B cell (primary cell): ENCODE measurements around the gene ZP1. TPM values are rescaled to one million over a fixed set of nuclear protein-coding genes. Genes with fewer than 3 reads are reported as not detected.

Source experiments
- ATAC-seq: fragments of 200-7000 bp; cut with Tn5 transposase; one replicate; pipeline ENCODE4 v1.10.0; 2021; ENCODE audit warnings: low read depth, mild to moderate bottlenecking, moderate number of reproducible peaks, moderate library complexity
- CTCF ChIA-PET: fragments of 350-600 bp; sonication (Branson Sonifier 250); formaldehyde crosslinking; loops from one replicate; lab custom pipeline; 2021; ENCODE audit warnings: antibody characterized with exemption, inconsistent platforms; lab: Charles Lee
- POLR2A ChIA-PET: fragments of 350-600 bp; sonication (Branson Sonifier 250); formaldehyde crosslinking; loops from one replicate; lab custom pipeline; 2021; ENCODE audit warnings: antibody characterized with exemption; lab: Charles Lee
- DNase-seq: peaks from one replicate; pipeline ENCODE4 v3.0.0; 2013
- H2AFZ ChIP-seq: 2 replicates; pipeline ENCODE4 v1.6.1; 2012; ENCODE audit warnings: mild to moderate bottlenecking, low read depth, low read length; ENCODE audit not compliant: insufficient read depth, poor library complexity, severe bottlenecking
- H3K27ac ChIP-seq, 2 donors: 1 replicate in 1 of 2; 2 replicates in 1 of 2; pipeline ENCODE4 v1.5.1; 2012 to 2013; ENCODE audit warnings: low read length in 2 of 2, mild to moderate bottlenecking in 2 of 2, moderate library complexity in 1 of 2
- H3K27me3 ChIP-seq, 4 experiments: fragments of 200-600 bp in 1 of 4; sonication (generic) in 1 of 4; replicated peaks in 1 of 4; 1 replicate in 2 of 4; 2 replicates in 2 of 4; pipeline versions ENCODE4 v1.6.1 to v1.7.0; 2013 to 2016; ENCODE audit warnings: low read length in 3 of 4, mild to moderate bottlenecking in 2 of 4, mixed read lengths in 1 of 4, moderate library complexity in 1 of 4; ENCODE audit not compliant: insufficient read depth in 4 of 4, control insufficient read depth in 3 of 4; ENCODE audit errors: control extremely low read depth in 1 of 4
- H3K36me3 ChIP-seq, 2 experiments: replicated peaks in 1 of 2; 1 replicate in 1 of 2; 2 replicates in 1 of 2; pipeline versions ENCODE4 v1.6.1 to v1.7.1; 2013; ENCODE audit warnings: low read length in 1 of 2; ENCODE audit not compliant: insufficient read depth in 2 of 2, control insufficient read depth in 1 of 2; ENCODE audit errors: control extremely low read depth in 1 of 2, extremely low read depth in 1 of 2
- H3K4me1 ChIP-seq, 2 donors: fragments of 200-600 bp in 1 of 2; sonication (generic) in 1 of 2; 1 replicate in 1 of 2; 2 replicates in 1 of 2; pipeline versions ENCODE4 v1.5.1 to v1.6.1; 2013 to 2017; ENCODE audit warnings: low read length in 2 of 2; ENCODE audit not compliant: control insufficient read depth in 2 of 2, insufficient read depth in 2 of 2
- H3K4me2 ChIP-seq: replicated peaks from 2 replicates; pipeline ENCODE3; 2012; ENCODE audit warnings: mild to moderate bottlenecking, low read depth, low read length; ENCODE audit not compliant: poor library complexity, severe bottlenecking
- H3K4me3 ChIP-seq, 5 experiments: fragments of 200-600 bp in 1 of 5; sonication (generic) in 1 of 5; 1 replicate in 3 of 5; 2 replicates in 2 of 5; pipeline versions ENCODE4 v1.5.1 to v1.7.0; 2011 to 2016; ENCODE audit warnings: low read length in 4 of 5, mild to moderate bottlenecking in 4 of 5, low read depth in 2 of 5, control low read depth in 1 of 5, moderate library complexity in 1 of 5; ENCODE audit not compliant: insufficient read depth in 1 of 5; ENCODE audit errors: control extremely low read depth in 1 of 5, extremely low read depth in 1 of 5
- H3K79me2 ChIP-seq: fragments of 200-600 bp; sonication (generic); one replicate; pipeline ENCODE4 v1.6.0; 2016; ENCODE audit warnings: low read length; ENCODE audit not compliant: control insufficient read depth, insufficient read depth
- H3K9ac ChIP-seq: fragments of 200-600 bp; sonication (generic); 2 replicates; pipeline ENCODE4 v1.6.1; 2017; ENCODE audit warnings: mild to moderate bottlenecking, low read length, moderate library complexity
- H3K9me3 ChIP-seq, 3 donors: one replicate each; pipeline versions ENCODE4 v1.6.1 to v1.7.1; 2013; ENCODE audit warnings: low read length in 2 of 3; ENCODE audit not compliant: control insufficient read depth in 2 of 3, insufficient read depth in 1 of 3; ENCODE audit errors: control extremely low read depth in 1 of 3
- H4K20me1 ChIP-seq: 2 replicates; pipeline ENCODE4 v1.6.0; 2012; ENCODE audit warnings: mild to moderate bottlenecking, low read length; ENCODE audit not compliant: insufficient read depth, control insufficient read depth, poor library complexity, severe bottlenecking
- H3K27ac Mint-ChIP-seq: one replicate; pipeline ENCODE4 v1.8.0; 2021; ENCODE audit warnings: mixed read lengths
- H3K27me3 Mint-ChIP-seq: one replicate; pipeline ENCODE4 v1.8.0; 2021; ENCODE audit warnings: mixed read lengths
- H3K4me1 Mint-ChIP-seq: one replicate; pipeline ENCODE4 v1.8.0; 2021; ENCODE audit warnings: mixed read lengths
- H3K4me3 Mint-ChIP-seq: one replicate; pipeline ENCODE4 v1.8.0; 2021; ENCODE audit warnings: mixed read lengths
- H3K9me3 Mint-ChIP-seq: one replicate; pipeline ENCODE4 v1.8.0; 2022; ENCODE audit warnings: mixed read lengths; ENCODE audit not compliant: insufficient read depth
- CTCF ChIP-seq: fragments of 200-600 bp; IDR thresholded peaks from one replicate; pipeline ENCODE4 v1.8.0; 2022; ENCODE audit warnings: antibody characterized with exemption, mild to moderate bottlenecking
- EZH2 ChIP-seq: IDR thresholded peaks from 2 replicates; pipeline ENCODE4 v1.6.1; 2012; ENCODE audit warnings: borderline replicate concordance, low read depth, mild to moderate bottlenecking, moderate library complexity, low read length; ENCODE audit not compliant: insufficient read depth, poor library complexity, severe bottlenecking
- WGBS: methylation state at CpG from one replicate; pipeline ENCODE4 v1.1.5; 2013; ENCODE audit warnings: missing lambda C conversion rate; ENCODE audit not compliant: insufficient coverage; 5-methylcytosine and 5-hydroxymethylcytosine counted together
- intact Hi-C: fragments of 100-400 bp; cut with micrococcal nuclease; formaldehyde crosslinking; loops from one replicate; pipeline ENCODE4 v1.10.0; 2022
- polyA plus RNA-seq: library from polyadenylated mRNA; depleted of rRNA; stranded (reverse); fragments of >200 nt; gene quantifications from 2 replicates; pipeline ENCODE4 v1.2.3, GENCODE V29; 2012
- total RNA-seq, 2 donors: library from RNA; stranded (reverse); fragments of 120-200 nt in 1 of 2; gene quantifications; 1 replicate in 1 of 2; 2 replicates in 1 of 2; pipeline versions ENCODE4 v1.2.3 to v1.2.4, GENCODE V29; 2013 to 2022

The ZP1 gene
- total and polyA plus RNA-seq, 2 donors (not counting 1 experiment from before 2014, with no cell fraction given), result 0.06 TPM; not detected in 1

GRCh38 chr11:60818057-60818456, 49.3 kb upstream of the ZP1 start:
- no peak overlapping the region for H3K4me3 ChIP-seq
- peaks cover 0 to 20% (median 12%) of the 10 kb centered on the region in 3 donors for H3K9me3 ChIP-seq

More at GRCh38 chr11:60818057-60818456, 49.3 kb upstream of the ZP1 start:
- no peak overlapping the region for H3K4me2 ChIP-seq
- 95% methylated on average over 4 of the region's 4 CpGs for WGBS
- no peaks in the 10 kb centered on the region for H4K20me1 ChIP-seq
- Mint-ChIP-seq H3K9me3 (peaks cover 6% of the 10 kb centered on the region), H3K27me3 (peaks cover 5% of the 10 kb centered on the region), H3K27ac (no peak overlapping the region), H3K4me1 (no peaks in the 10 kb centered on the region), H3K4me3 (no peak overlapping the region)
- DNase-seq (no peak), ATAC-seq (no peak)
- no peaks in the 10 kb centered on the region for H3K36me3 ChIP-seq
- ChIA-PET CTCF (interaction anchor here (1.0 kb wide), 1 partner anchor 13 kb away, joined by 4 read pairs; no protein-coding TSS in a partner anchor), POLR2A (no interaction called here)
- no peak overlapping the region for H2AFZ ChIP-seq
- H3K9ac ChIP-seq, result no peak overlapping the region
- no peak for TF ChIP-seq EZH2
- no peak for TF ChIP-seq CTCF
- H3K27me3 ChIP-seq, result peaks cover 0 to 3% (median 0%) of the 10 kb centered on the region in 4 experiments
- intact Hi-C loops, result no loop called here
- H3K4me1 ChIP-seq, result no peaks in the 10 kb centered on the region
- H3K27ac ChIP-seq, result no peak overlapping the region
- H3K79me2 ChIP-seq, result no peaks in the 10 kb centered on the region
